ENCODE results near the gene NRP1.

NRP1 gene

GRCh38 chr10:33240258-33240657 is 94.2 kb downstream of the NRP1 start:
- no peaks in the 10 kb centered on the region for H3K9me3 ChIP-seq (replicated peaks; ENCODE audit: insufficient read depth, low read length)
- no peaks in the 10 kb centered on the region for H4K20me1 ChIP-seq (ENCODE audit: insufficient read depth, low read length)
- no peaks in the 10 kb centered on the region for H3K9me2 ChIP-seq (replicated peaks; ENCODE audit: insufficient read depth, low read length)
- no peak overlapping the region for H2AFZ ChIP-seq (ENCODE audit: low read length)
- no peak for DNase-seq
- no peaks in the 10 kb centered on the region for H3K27me3 ChIP-seq (replicated peaks; ENCODE audit: insufficient read depth, low read length)
- no peak overlapping the region for H3K4me2 ChIP-seq (ENCODE audit: low read depth, low read length)
- H3F3A ChIP-seq (ENCODE audit: insufficient read depth, low read length) = no peaks in the 10 kb centered on the region
- no peak overlapping the region for H3K9ac ChIP-seq (ENCODE audit: low read length)
- TF ChIP-seq CTCF (IDR thresholded peaks at IDR 0.05; ENCODE audit: low read length) = no peak
- TF ChIP-seq EZH2phosphoT487 (IDR thresholded peaks at IDR 0.05; ENCODE audit: low read length) = no peak
- TF ChIP-seq EZH2 (optimal IDR thresholded peaks at IDR 0.05; ENCODE audit: low read depth, low read length) = no peak
- H3K79me2 ChIP-seq (ENCODE audit: low read length) = no peaks in the 10 kb centered on the region
- no peaks in the 10 kb centered on the region for H3K4me1 ChIP-seq (ENCODE audit: low read length)
- no peak overlapping the region for H3K4me3 ChIP-seq (ENCODE audit: low read length)
- no peaks in the 10 kb centered on the region for H3K36me3 ChIP-seq (replicated peaks; ENCODE audit: insufficient read depth, low read length)
- no peak overlapping the region for H3K27ac ChIP-seq (ENCODE audit: low read length)

- TF ChIP-seq EZH2 (optimal IDR thresholded peaks at IDR 0.05; ENCODE audit: low read depth, low read length) (no peak), EZH2phosphoT487 (IDR thresholded peaks at IDR 0.05; ENCODE audit: low read length) (no peak), CTCF (IDR thresholded peaks at IDR 0.05; ENCODE audit: low read length) (no peak)
- H3K9ac ChIP-seq (ENCODE audit: low read length) = no peak overlapping the region
- H3K4me1 ChIP-seq (ENCODE audit: low read length) = no peaks in the 10 kb centered on the region
- no peaks in the 10 kb centered on the region for H4K20me1 ChIP-seq (ENCODE audit: insufficient read depth, low read length)
- no peaks in the 10 kb centered on the region for H3F3A ChIP-seq (ENCODE audit: insufficient read depth, low read length)
- no peak for DNase-seq
- no peak overlapping the region for H2AFZ ChIP-seq (ENCODE audit: low read length)
- no peak overlapping the region for H3K4me2 ChIP-seq (ENCODE audit: low read depth, low read length)
- no peak overlapping the region for H3K27ac ChIP-seq (ENCODE audit: low read length)
- no peaks in the 10 kb centered on the region for H3K27me3 ChIP-seq (replicated peaks; ENCODE audit: insufficient read depth, low read length)
- H3K9me2 ChIP-seq (replicated peaks; ENCODE audit: insufficient read depth, low read length) = no peaks in the 10 kb centered on the region
- no peaks in the 10 kb centered on the region for H3K9me3 ChIP-seq (replicated peaks; ENCODE audit: insufficient read depth, low read length)
- H3K79me2 ChIP-seq (ENCODE audit: low read length) = no peaks in the 10 kb centered on the region
- H3K4me3 ChIP-seq (ENCODE audit: low read length) = no peak overlapping the region
- no peaks in the 10 kb centered on the region for H3K36me3 ChIP-seq (replicated peaks; ENCODE audit: insufficient read depth, low read length)
Measured at GRCh38 chr10:33239257-33239656, 95.2 kb downstream of the NRP1 start.

- Histone ChIP-seq H3K9me2 (replicated peaks; ENCODE audit: insufficient read depth, low read length) (no peaks in the 10 kb centered on the region), H3K79me2 (ENCODE audit: low read length) (no peaks in the 10 kb centered on the region), H3K4me2 (ENCODE audit: low read depth, low read length) (no peak overlapping the region), H3F3A (ENCODE audit: insufficient read depth, low read length) (no peaks in the 10 kb centered on the region), H2AFZ (ENCODE audit: low read length) (no peak overlapping the region), H3K27ac (ENCODE audit: low read length) (no peak overlapping the region), H3K4me3 (ENCODE audit: low read length) (no peak overlapping the region), H4K20me1 (ENCODE audit: insufficient read depth, low read length) (no peaks in the 10 kb centered on the region), H3K9me3 (replicated peaks; ENCODE audit: insufficient read depth, low read length) (no peaks in the 10 kb centered on the region), H3K27me3 (replicated peaks; ENCODE audit: insufficient read depth, low read length) (no peaks in the 10 kb centered on the region), H3K36me3 (replicated peaks; ENCODE audit: insufficient read depth, low read length) (no peaks in the 10 kb centered on the region), H3K4me1 (ENCODE audit: low read length) (no peaks in the 10 kb centered on the region), H3K9ac (ENCODE audit: low read length) (no peak overlapping the region)
- no peak for DNase-seq
- TF ChIP-seq CTCF (IDR thresholded peaks at IDR 0.05; ENCODE audit: low read length) (no peak), EZH2phosphoT487 (IDR thresholded peaks at IDR 0.05; ENCODE audit: low read length) (no peak), EZH2 (optimal IDR thresholded peaks at IDR 0.05; ENCODE audit: low read depth, low read length) (no peak)
Measured at GRCh38 chr10:33238643-33239042, 95.8 kb downstream of the NRP1 start.
